IMR-90 (cell line): Measurements from ENCODE around the gene UNC93A. TPM values are rescaled to one million over a fixed set of nuclear protein-coding genes. Genes with fewer than 3 reads are reported as not detected.
A peak's percentile ranks its signal among the peaks of the same experiment; 100 is the strongest.

ENCODE experiments used
- ATAC-seq: fragments of 200-7000 bp; cut with Tn5 transposase; 2 replicates; pipeline ENCODE4 v1.9.1; 2020; ENCODE audit warnings: low read depth, mild to moderate bottlenecking, moderate library complexity
- BruUV-seq: library from RNA; stranded (reverse); fragments of 400-500 nt; replicated peaks from 2 replicates; lab custom pipeline; 2021; lab: Mats Ljungman, UMichigan
- CTCF ChIA-PET: fragments of 300-600 bp; formaldehyde crosslinking; extraction: SDS; loops from one replicate; lab custom pipeline; 2021; ENCODE audit warnings: antibody characterized with exemption; lab: Yijun Ruan, JAX
- POLR2A ChIA-PET: fragments of 300-600 bp; sonication (Branson Sonifier 250); formaldehyde crosslinking; loops from one replicate; lab custom pipeline; 2022; ENCODE audit warnings: antibody characterized with exemption; ENCODE audit not compliant: unreplicated experiment; lab: Charles Lee
- DNase-seq: peaks from one replicate; pipeline ENCODE4 v3.0.0; 2013
- H2AFZ ChIP-seq: replicated peaks from 2 replicates; pipeline ENCODE3; 2013; ENCODE audit warnings: low read length, mild to moderate bottlenecking; ENCODE audit not compliant: poor library complexity
- H2AK5ac ChIP-seq: 2 replicates; pipeline ENCODE4 v1.6.1; 2013; ENCODE audit warnings: low read depth, low read length, inconsistent platforms
- H2AK9ac ChIP-seq: replicated peaks from 2 replicates; pipeline ENCODE3; 2013; ENCODE audit warnings: mild to moderate bottlenecking, low read depth, low read length, moderate library complexity; ENCODE audit not compliant: poor library complexity
- H2BK120ac ChIP-seq: 2 replicates; pipeline ENCODE4 v1.6.1; 2013; ENCODE audit warnings: low read depth, low read length, inconsistent platforms
- H2BK15ac ChIP-seq: 3 replicates; pipeline ENCODE4 v1.6.1; 2013; ENCODE audit warnings: low read depth, low read length, inconsistent platforms
- H2BK20ac ChIP-seq: 2 replicates; pipeline ENCODE4 v1.6.1; 2013; ENCODE audit warnings: low read depth, mild to moderate bottlenecking, inconsistent platforms, low read length, moderate library complexity
- H2BK5ac ChIP-seq: 2 replicates; pipeline ENCODE4 v1.6.1; 2013; ENCODE audit warnings: mild to moderate bottlenecking, low read depth, low read length, inconsistent platforms; ENCODE audit not compliant: poor library complexity, severe bottlenecking
- H3K14ac ChIP-seq: replicated peaks from 2 replicates; pipeline ENCODE4 v1.6.1; 2013; ENCODE audit warnings: low read depth, low read length, inconsistent platforms
- H3K18ac ChIP-seq: 2 replicates; pipeline ENCODE4 v1.6.1; 2013; ENCODE audit warnings: low read depth, low read length, control low read depth
- H3K23ac ChIP-seq: 2 replicates; pipeline ENCODE4 v1.6.1; 2013; ENCODE audit warnings: low read depth, low read length, inconsistent platforms
- H3K27ac ChIP-seq: 2 replicates; pipeline ENCODE4 v1.5.1; 2013; ENCODE audit warnings: mild to moderate bottlenecking, control low read depth, low read length; ENCODE audit not compliant: insufficient read depth
- H3K27me3 ChIP-seq: 2 replicates; pipeline ENCODE4 v1.6.1; 2013; ENCODE audit warnings: low read length; ENCODE audit not compliant: control insufficient read depth, insufficient read depth
- H3K36me3 ChIP-seq: 2 replicates; pipeline ENCODE4 v1.6.1; 2013; ENCODE audit warnings: low read length, mixed read lengths; ENCODE audit not compliant: control insufficient read depth, insufficient read depth
- H3K4ac ChIP-seq: 2 replicates; pipeline ENCODE4 v1.6.1; 2013; ENCODE audit warnings: low read depth, low read length, inconsistent platforms
- H3K4me1 ChIP-seq: 2 replicates; pipeline ENCODE4 v1.6.1; 2013; ENCODE audit warnings: low read length, mixed read lengths; ENCODE audit not compliant: control insufficient read depth, insufficient read depth
- H3K4me2 ChIP-seq: 2 replicates; pipeline ENCODE4 v1.6.1; 2013; ENCODE audit warnings: low read depth, mild to moderate bottlenecking, control low read depth, low read length, moderate library complexity
- H3K4me3 ChIP-seq: 2 replicates; pipeline ENCODE4 v1.5.1; 2013; ENCODE audit warnings: low read depth, mild to moderate bottlenecking, control low read depth, low read length, moderate library complexity; ENCODE audit not compliant: insufficient read depth
- H3K56ac ChIP-seq: 2 replicates; pipeline ENCODE4 v1.6.1; 2013; ENCODE audit warnings: low read length, inconsistent platforms; ENCODE audit not compliant: insufficient read depth; ENCODE audit errors: extremely low read depth
- H3K79me1 ChIP-seq, 2 experiments: 2 replicates each; pipeline ENCODE4 v1.6.1; 2013; ENCODE audit warnings: low read length in 2 of 2, inconsistent platforms in 1 of 2, low read depth in 1 of 2
- H3K9ac ChIP-seq: 2 replicates; pipeline ENCODE4 v1.6.1; 2013; ENCODE audit warnings: low read depth, low read length, control low read depth
- H3K9me1 ChIP-seq: 2 replicates; pipeline ENCODE4 v1.6.1; 2013; ENCODE audit warnings: low read length, inconsistent platforms; ENCODE audit not compliant: insufficient read depth
- H3K9me3 ChIP-seq: 2 replicates; pipeline ENCODE4 v1.6.1; 2013; ENCODE audit warnings: low read length; ENCODE audit not compliant: control insufficient read depth, insufficient read depth
- H4K20me1 ChIP-seq: 2 replicates; pipeline ENCODE4 v1.6.1; 2013; ENCODE audit warnings: low read length, inconsistent platforms; ENCODE audit not compliant: insufficient read depth
- H4K5ac ChIP-seq: 2 replicates; pipeline ENCODE4 v1.6.1; 2013; ENCODE audit warnings: mild to moderate bottlenecking, low read depth, low read length, control low read depth
- H4K8ac ChIP-seq, 2 experiments: 2 replicates each; pipeline ENCODE4 v1.6.1; 2013; ENCODE audit warnings: low read depth in 2 of 2, low read length in 2 of 2, control low read depth in 1 of 2, inconsistent platforms in 1 of 2
- H4K91ac ChIP-seq: 2 replicates; pipeline ENCODE4 v1.6.1; 2013; ENCODE audit warnings: low read depth, low read length, inconsistent platforms; ENCODE audit not compliant: insufficient read depth
- CEBPB ChIP-seq: IDR thresholded peaks from 2 replicates; pipeline ENCODE4 v1.6.1; 2012; ENCODE audit warnings: low read depth, low read length, improper control_type of control experiment
- RCOR1 ChIP-seq: IDR thresholded peaks from 2 replicates; pipeline ENCODE4 v1.6.1; 2012; ENCODE audit warnings: mild to moderate bottlenecking, low read length, improper control_type of control experiment; ENCODE audit not compliant: insufficient replicate concordance
- WGBS, 2 experiments: methylation state at CpG; one replicate each; pipeline versions ENCODE4 v1.1.5 to v1.1.7; 2013; ENCODE audit warnings: missing lambda C conversion rate in 2 of 2; ENCODE audit not compliant: insufficient read length in 1 of 2; ENCODE audit errors: extremely low coverage in 2 of 2; 5-methylcytosine and 5-hydroxymethylcytosine counted together
- dilution Hi-C: fragments of 300-500 bp; cut with HindIII; formaldehyde crosslinking; loops from one replicate; pipeline ENCODE4 v1.14.3; 2018; ENCODE audit warnings: low sequenced_read_pairs; ENCODE audit not compliant: unreplicated experiment
- in situ Hi-C: fragments of 300-500 bp; cut with MboI; formaldehyde crosslinking; loops from 3 replicates; pipeline ENCODE4 v1.14.3; 2019; ENCODE audit warnings: low sequenced_read_pairs, inconsistent platforms, mixed read lengths
- intact Hi-C: fragments of 100-400 bp; cut with micrococcal nuclease; formaldehyde crosslinking; loops from 2 replicates; pipeline ENCODE4 v1.10.0; 2022
- polyA plus RNA-seq, 3 experiments: library from polyadenylated mRNA; depleted of rRNA; stranded (reverse); fragments of >200 nt; gene quantifications; 2 replicates each; pipeline ENCODE4 v1.2.3, GENCODE V29; 2012; ENCODE audit warnings: low replicate concordance in 1 of 3
- total RNA-seq: library from RNA; depleted of rRNA; stranded (reverse); fragments of >200 nt; gene quantifications from 2 replicates; pipeline ENCODE4 v1.2.3, GENCODE V29; 2012

Gene UNC93A
- total and polyA plus RNA-seq, 2 of the 4 experiments (the other 2 are of a cell fraction), result not detected

- H2AK9ac ChIP-seq, result no peak overlapping the region
- TF ChIP-seq RCOR1 (no peak), CEBPB (0 out of 2 replicates have a peak, but pooled peaks have one; percentile 21)
- no peak overlapping the region for H3K56ac ChIP-seq
- H3K23ac ChIP-seq, result no peak overlapping the region
- no peak overlapping the region for H3K18ac ChIP-seq
- no peaks in the 10 kb centered on the region for H3K9me1 ChIP-seq
- ATAC-seq (no peak), DNase-seq (no peak)
- H2AK5ac ChIP-seq, result no peak overlapping the region
- no peaks in the 10 kb centered on the region for H3K27me3 ChIP-seq
- no peaks in the 10 kb centered on the region for H3K36me3 ChIP-seq
- no peak overlapping the region for H2BK5ac ChIP-seq
- H3K4me2 ChIP-seq, result no peak overlapping the region
- H3K79me1 ChIP-seq, result no peaks in the 10 kb centered on the region
- no peak overlapping the region for H4K91ac ChIP-seq
- BruUV-seq, result no TSS peak
- no peak overlapping the region for H4K5ac ChIP-seq
- H3K4me1 ChIP-seq, result no peaks in the 10 kb centered on the region
- H3K9ac ChIP-seq, result no peak overlapping the region
- no peak overlapping the region for H4K8ac ChIP-seq
- no peak overlapping the region for H3K27ac ChIP-seq
- peaks cover 24% of the 10 kb centered on the region for H3K9me3 ChIP-seq
- H2AFZ ChIP-seq, result no peak overlapping the region
- no peak overlapping the region for H3K4me3 ChIP-seq
- ChIA-PET CTCF (no interaction called here), POLR2A (no interaction called here)
- no peak overlapping the region for H2BK15ac ChIP-seq
- dilution Hi-C loops, result no loop called here
- in situ Hi-C loops, result no loop called here
- no peak overlapping the region for H3K14ac ChIP-seq
- no peak overlapping the region for H2BK120ac ChIP-seq
- H2BK20ac ChIP-seq, result no peak overlapping the region
- 59% methylated on average over 2 of the region's 7 CpGs; no CpG with 5 or more reads in 1 of the 2 experiments for WGBS, 2 experiments
- no peaks in the 10 kb centered on the region for H4K20me1 ChIP-seq
- no peak overlapping the region for H3K4ac ChIP-seq
- intact Hi-C loops, result no loop called here
Observed at GRCh38 chr6:167291623-167292300, 647 bp downstream of the UNC93A start.
